PC-3 (cell line): Measurements from ENCODE around the gene TTLL4. TPM values are rescaled to one million over a fixed set of nuclear protein-coding genes. Genes with fewer than 3 reads are reported as not detected.

ENCODE experiments used
- ATAC-seq: fragments of 200-7000 bp; cut with Tn5 transposase; 2 replicates; pipeline ENCODE4 v1.9.1; 2020; ENCODE audit warnings: mild to moderate bottlenecking, moderate library complexity
- BruUV-seq: library from RNA; stranded (reverse); fragments of 400-500 nt; replicated peaks from 2 replicates; lab custom pipeline; 2021; lab: Mats Ljungman, UMichigan
- CTCF ChIA-PET: fragments of 300-600 bp; sonication (Branson Sonifier 250); formaldehyde crosslinking; loops from one replicate; lab custom pipeline; 2022; ENCODE audit warnings: antibody characterized with exemption; lab: Charles Lee
- POLR2A ChIA-PET: fragments of 300-600 bp; sonication (Branson Sonifier 250); formaldehyde crosslinking; loops from one replicate; lab custom pipeline; 2022; ENCODE audit warnings: antibody characterized with exemption; ENCODE audit not compliant: unreplicated experiment; lab: Charles Lee
- DNase-seq: peaks from one replicate; pipeline ENCODE4 v3.0.0-alpha.2; 2015
- H2AFZ ChIP-seq: fragments of 300-600 bp; sonication (generic); 2 replicates; pipeline ENCODE4 v1.6.0; 2016; ENCODE audit warnings: antibody characterized with exemption, low read length
- H3F3A ChIP-seq: fragments of 300-600 bp; sonication (generic); one replicate; pipeline ENCODE4 v1.6.0; 2017; ENCODE audit warnings: antibody characterized with exemption, low read length, control low read depth, mild to moderate bottlenecking; ENCODE audit not compliant: unreplicated experiment
- H3K27ac ChIP-seq: fragments of 300-600 bp; sonication (generic); 2 replicates; pipeline ENCODE4 v1.5.1; 2016; ENCODE audit warnings: mild to moderate bottlenecking, low read length
- H3K27me3 ChIP-seq: fragments of 300-600 bp; sonication (generic); 2 replicates; pipeline ENCODE4 v1.6.1; 2016; ENCODE audit warnings: low read length, mixed read lengths
- H3K36me3 ChIP-seq: fragments of 300-600 bp; sonication (generic); 2 replicates; pipeline ENCODE4 v1.6.1; 2016; ENCODE audit warnings: low read depth, mixed run types, low read length, mixed read lengths
- H3K4me1 ChIP-seq: fragments of 300-600 bp; sonication (generic); 2 replicates; pipeline ENCODE4 v1.5.1; 2016; ENCODE audit warnings: low read length; ENCODE audit not compliant: insufficient read depth
- H3K4me2 ChIP-seq: fragments of 300-600 bp; sonication (generic); 2 replicates; pipeline ENCODE4 v1.6.0; 2016; ENCODE audit warnings: low read length
- H3K4me3 ChIP-seq: fragments of 300-600 bp; sonication (generic); 2 replicates; pipeline ENCODE4 v1.5.1; 2016; ENCODE audit warnings: mild to moderate bottlenecking, low read length, mixed read lengths
- H3K79me2 ChIP-seq: fragments of 300-600 bp; sonication (generic); 2 replicates; pipeline ENCODE4 v1.6.1; 2017; ENCODE audit warnings: low read length, mixed read lengths
- H3K9ac ChIP-seq: fragments of 300-600 bp; sonication (generic); 2 replicates; pipeline ENCODE4 v1.6.0; 2016; ENCODE audit warnings: mild to moderate bottlenecking, low read length
- H3K9me2 ChIP-seq: fragments of 300-600 bp; sonication (generic); replicated peaks from 2 replicates; pipeline ENCODE4 v1.6.1; 2016; ENCODE audit warnings: mixed run types, low read length, mixed read lengths
- H3K9me3 ChIP-seq: fragments of 300-600 bp; sonication (generic); 2 replicates; pipeline ENCODE4 v1.6.1; 2016; ENCODE audit warnings: low read length, mixed read lengths
- H4K20me1 ChIP-seq: fragments of 300-600 bp; sonication (generic); 2 replicates; pipeline ENCODE4 v1.6.1; 2016; ENCODE audit warnings: low read length, mixed read lengths
- EZH2 ChIP-seq: fragments of 300-600 bp; sonication (generic); IDR thresholded peaks from one replicate; pipeline ENCODE4 v1.6.1; 2017; ENCODE audit warnings: antibody characterized with exemption, mild to moderate bottlenecking, low read length; ENCODE audit not compliant: unreplicated experiment
- EZH2phosphoT487 ChIP-seq: fragments of 300-600 bp; sonication (generic); IDR thresholded peaks from 2 replicates; pipeline ENCODE4 v1.6.1; 2018; ENCODE audit warnings: mild to moderate bottlenecking, antibody characterized with exemption, low read length, borderline replicate concordance
- intact Hi-C: fragments of 100-400 bp; cut with micrococcal nuclease; formaldehyde crosslinking; loops from 2 replicates; pipeline ENCODE4 v1.9.0; 2023
- total RNA-seq: library from RNA; depleted of rRNA; stranded (reverse); fragments of >200 nt; gene quantifications from 2 replicates; pipeline ENCODE4 v1.2.3, GENCODE V29; 2014
- TF ChIP-seq, protein P1 (sequence below): fragments of 300-600 bp; sonication (generic); conservative IDR thresholded peaks from 2 replicates; pipeline ENCODE4 v1.5.1; 2017; ENCODE audit warnings: antibody characterized with exemption, low read depth, mild to moderate bottlenecking, low read length

TTLL4 gene
- total RNA-seq, 1 experiment from 2014 or later = 21.0 TPM

DNA sequence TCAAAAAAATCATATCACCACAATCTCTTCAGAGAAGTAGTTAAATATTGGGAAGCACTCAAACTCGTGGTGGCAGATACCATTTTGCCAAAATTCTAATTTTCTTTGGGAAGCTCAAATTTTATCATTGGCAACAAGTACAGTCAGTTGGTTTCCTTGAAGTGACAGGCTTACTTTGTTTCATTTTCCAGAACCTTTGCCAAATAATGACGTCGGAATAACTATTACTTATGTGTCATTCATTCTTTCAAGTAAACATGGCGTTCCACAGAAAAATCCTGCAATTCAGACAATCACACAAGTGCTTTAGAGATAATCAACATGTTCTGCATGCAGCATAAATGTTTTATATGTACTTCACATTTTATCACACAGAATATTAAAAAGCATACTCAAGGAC, 5.4 kb downstream of the TTLL4 start:
- intact Hi-C loops = no loop called here

DNA sequence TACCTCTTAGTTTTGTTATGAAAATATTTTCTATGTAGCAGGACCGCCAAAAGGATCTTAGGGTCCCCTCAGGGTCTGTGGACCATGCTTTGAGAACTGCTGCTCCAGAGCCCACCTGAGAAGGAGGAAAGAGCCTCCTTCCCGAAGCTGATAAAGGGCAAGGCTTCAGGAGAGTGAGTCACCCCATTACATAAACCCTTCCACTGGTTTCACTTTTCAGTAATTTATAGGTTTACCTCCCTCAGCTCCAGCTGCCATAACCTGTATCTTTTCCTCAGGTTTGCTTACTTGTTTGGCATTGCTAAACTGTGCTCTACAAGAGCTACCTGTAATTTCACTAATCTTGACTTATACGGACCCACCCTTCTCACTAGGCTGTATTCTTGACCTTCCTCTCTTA, 6.6 kb downstream of the TTLL4 start:
- H3K4me1 ChIP-seq = peaks cover 37% of the 10 kb centered on the region
- POLR2A ChIA-PET = interaction anchor here (0.6 kb wide), 1 partner anchor 115 kb away, joined by 3 read pairs; no protein-coding TSS in a partner anchor
- H2AFZ ChIP-seq = no peak overlapping the region
- H3K27ac ChIP-seq = peak overlapping the region; percentile 90
- TF ChIP-seq, protein P1, sequence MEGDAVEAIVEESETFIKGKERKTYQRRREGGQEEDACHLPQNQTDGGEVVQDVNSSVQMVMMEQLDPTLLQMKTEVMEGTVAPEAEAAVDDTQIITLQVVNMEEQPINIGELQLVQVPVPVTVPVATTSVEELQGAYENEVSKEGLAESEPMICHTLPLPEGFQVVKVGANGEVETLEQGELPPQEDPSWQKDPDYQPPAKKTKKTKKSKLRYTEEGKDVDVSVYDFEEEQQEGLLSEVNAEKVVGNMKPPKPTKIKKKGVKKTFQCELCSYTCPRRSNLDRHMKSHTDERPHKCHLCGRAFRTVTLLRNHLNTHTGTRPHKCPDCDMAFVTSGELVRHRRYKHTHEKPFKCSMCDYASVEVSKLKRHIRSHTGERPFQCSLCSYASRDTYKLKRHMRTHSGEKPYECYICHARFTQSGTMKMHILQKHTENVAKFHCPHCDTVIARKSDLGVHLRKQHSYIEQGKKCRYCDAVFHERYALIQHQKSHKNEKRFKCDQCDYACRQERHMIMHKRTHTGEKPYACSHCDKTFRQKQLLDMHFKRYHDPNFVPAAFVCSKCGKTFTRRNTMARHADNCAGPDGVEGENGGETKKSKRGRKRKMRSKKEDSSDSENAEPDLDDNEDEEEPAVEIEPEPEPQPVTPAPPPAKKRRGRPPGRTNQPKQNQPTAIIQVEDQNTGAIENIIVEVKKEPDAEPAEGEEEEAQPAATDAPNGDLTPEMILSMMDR = no peak
- TF ChIP-seq EZH2phosphoT487 (no peak), EZH2 (no peak)
- no peaks in the 10 kb centered on the region for H3F3A ChIP-seq
- peak; percentile 90 for ATAC-seq
- H3K9me3 ChIP-seq = no peaks in the 10 kb centered on the region
- peak; percentile 79 for DNase-seq
- peak overlapping the region; percentile 37; the same call in 1 of the 2 replicates for H3K4me3 ChIP-seq
- H3K9me2 ChIP-seq = no peaks in the 10 kb centered on the region
- no TSS peak for BruUV-seq
- H3K79me2 ChIP-seq = peaks cover 85% of the 10 kb centered on the region
- H3K4me2 ChIP-seq = peak overlapping the region; percentile 68
- H3K27me3 ChIP-seq = no peaks in the 10 kb centered on the region
- CTCF ChIA-PET = interaction anchor here (0.5 to 1.1 kb wide), 2 partner anchors 10 to 58 kb away, joined by 3 to 4 read pairs; partner anchors contain the start of genes BCS1L and ZNF142
- peak overlapping the region; percentile 49 for H3K9ac ChIP-seq
- no peaks in the 10 kb centered on the region for H4K20me1 ChIP-seq
- peaks cover 8% of the 10 kb centered on the region; the same call in 1 of the 2 replicates for H3K36me3 ChIP-seq
- intact Hi-C loops = no loop called here

More for the DNA sequence above, 5.4 kb downstream of the TTLL4 start:
- no peak for ATAC-seq
- H2AFZ ChIP-seq = no peak overlapping the region
- peak overlapping the region; percentile 90 for H3K27ac ChIP-seq
- POLR2A ChIA-PET = no interaction called here
- peaks cover 86% of the 10 kb centered on the region for H3K79me2 ChIP-seq
- no peaks in the 10 kb centered on the region for H3K27me3 ChIP-seq
- peak; percentile 70 for DNase-seq
- BruUV-seq = no TSS peak
- peaks cover 5% of the 10 kb centered on the region; the same call in 1 of the 2 replicates for H4K20me1 ChIP-seq
- CTCF ChIA-PET = no interaction called here
- H3K9me2 ChIP-seq = no peaks in the 10 kb centered on the region
- no peak overlapping the region for H3K4me3 ChIP-seq
- peaks cover 43% of the 10 kb centered on the region for H3K4me1 ChIP-seq
- peak overlapping the region; percentile 49; the same call in 1 of the 2 replicates for H3K9ac ChIP-seq
- no peaks in the 10 kb centered on the region for H3F3A ChIP-seq
- H3K9me3 ChIP-seq = no peaks in the 10 kb centered on the region
- peaks cover 8% of the 10 kb centered on the region; the same call in 1 of the 2 replicates for H3K36me3 ChIP-seq
- TF ChIP-seq EZH2phosphoT487 (no peak), EZH2 (no peak)
- TF ChIP-seq, protein P1 = no peak
- peak overlapping the region; percentile 68 for H3K4me2 ChIP-seq

DNA sequence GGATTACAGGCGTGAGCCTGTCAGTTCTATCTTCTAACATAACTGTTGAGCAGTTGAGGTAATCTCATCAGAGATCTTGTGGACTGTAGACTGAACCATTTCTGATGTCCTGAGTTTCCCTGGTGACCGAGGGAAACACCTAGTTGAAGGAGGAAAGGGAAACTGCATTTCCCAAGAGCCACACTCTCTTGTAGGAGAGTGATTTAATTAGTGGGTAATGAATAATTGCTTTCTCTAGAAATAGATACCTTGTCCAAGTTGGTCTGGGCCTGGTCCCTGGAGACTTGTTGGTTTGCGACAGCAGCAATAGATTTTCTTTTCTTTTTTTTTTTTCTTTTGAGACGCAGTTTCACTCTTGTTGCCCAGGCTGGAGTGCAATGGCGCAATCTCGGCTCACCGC, 7.4 kb downstream of the TTLL4 start:
- ChIA-PET POLR2A (no interaction called here), CTCF (interaction anchor here (1.1 kb wide), 1 partner anchor 9 kb away, joined by 4 read pairs; no protein-coding TSS in a partner anchor)
- peaks cover 8% of the 10 kb centered on the region; the same call in 1 of the 2 replicates for H3K36me3 ChIP-seq
- H3K9ac ChIP-seq = no peak overlapping the region
- H3K4me2 ChIP-seq = peak overlapping the region; percentile 68; the same call in 1 of the 2 replicates
- intact Hi-C loops = no loop called here
- BruUV-seq = no TSS peak
- no peaks in the 10 kb centered on the region for H3K9me3 ChIP-seq
- H3K27me3 ChIP-seq = no peaks in the 10 kb centered on the region
- H3K4me1 ChIP-seq = peaks cover 31% of the 10 kb centered on the region
- DNase-seq (no peak), ATAC-seq (no peak)
- H4K20me1 ChIP-seq = no peaks in the 10 kb centered on the region
- H3K9me2 ChIP-seq = no peaks in the 10 kb centered on the region
- H2AFZ ChIP-seq = no peak overlapping the region
- peak overlapping the region; percentile 90; the same call in 1 of the 2 replicates for H3K27ac ChIP-seq
- peaks cover 84% of the 10 kb centered on the region for H3K79me2 ChIP-seq
- no peaks in the 10 kb centered on the region for H3F3A ChIP-seq
- H3K4me3 ChIP-seq = no peak overlapping the region
- TF ChIP-seq, protein P1 = no peak
- TF ChIP-seq EZH2phosphoT487 (no peak), EZH2 (no peak)
